ENCODE data around the gene IDUA.

IDUA gene

GRCh38 chr4:948101-948935 lies 38.5 kb upstream of the IDUA start:
- no peak overlapping the region for H3K4me3 ChIP-seq (ENCODE audit: low read length)
- no peak for DNase-seq (ENCODE audit: low read depth)
- TF ChIP-seq CTCF (conservative IDR thresholded peaks at IDR 0.05; ENCODE audit: low read depth, low read length) = no peak

- DNase-seq (ENCODE audit: low read depth) = no peak
- no peak for TF ChIP-seq CTCF (conservative IDR thresholded peaks at IDR 0.05; ENCODE audit: low read depth, low read length)
- no peak overlapping the region for H3K4me3 ChIP-seq (ENCODE audit: low read length)
These were observed 37.9 kb upstream of the IDUA start for GRCh38 chr4:948936-949300.

GRCh38 chr4:949656-950055 lies 37.2 kb upstream of the IDUA start:
- no peak overlapping the region for H3K4me3 ChIP-seq (ENCODE audit: low read length)
- DNase-seq (ENCODE audit: low read depth) = no peak
- TF ChIP-seq CTCF (conservative IDR thresholded peaks at IDR 0.05; ENCODE audit: low read depth, low read length) = no peak

- no peak for DNase-seq (ENCODE audit: low read depth)
- no peak for TF ChIP-seq CTCF (conservative IDR thresholded peaks at IDR 0.05; ENCODE audit: low read depth, low read length)
- no peak overlapping the region for H3K4me3 ChIP-seq (ENCODE audit: low read length)
These were observed 36.5 kb upstream of the IDUA start for GRCh38 chr4:950136-951020.

GRCh38 chr4:951186-951585 lies 35.7 kb upstream of the IDUA start:
- no peak for TF ChIP-seq CTCF (conservative IDR thresholded peaks at IDR 0.05; ENCODE audit: low read depth, low read length)

GRCh38 chr4:951594-952468 lies 35.0 kb upstream of the IDUA start:
- TF ChIP-seq CTCF (conservative IDR thresholded peaks at IDR 0.05; ENCODE audit: low read depth, low read length) = no peak
- DNase-seq (ENCODE audit: low read depth) = no peak
- H3K4me3 ChIP-seq (ENCODE audit: low read length) = no peak overlapping the region

More at GRCh38 chr4:951186-951585, 35.7 kb upstream of the IDUA start:
- no peak for DNase-seq (ENCODE audit: low read depth)
- no peak overlapping the region for H3K4me3 ChIP-seq (ENCODE audit: low read length)

Data from retinal pigment epithelial cell (primary cell).